ENCODE results near the gene FOXL1. TPM values are rescaled to one million over a fixed set of nuclear protein-coding genes. Genes with fewer than 3 reads are reported as not detected.

FOXL1 gene
- total RNA-seq, 2 experiments from 2014 or later: not detected

DNA sequence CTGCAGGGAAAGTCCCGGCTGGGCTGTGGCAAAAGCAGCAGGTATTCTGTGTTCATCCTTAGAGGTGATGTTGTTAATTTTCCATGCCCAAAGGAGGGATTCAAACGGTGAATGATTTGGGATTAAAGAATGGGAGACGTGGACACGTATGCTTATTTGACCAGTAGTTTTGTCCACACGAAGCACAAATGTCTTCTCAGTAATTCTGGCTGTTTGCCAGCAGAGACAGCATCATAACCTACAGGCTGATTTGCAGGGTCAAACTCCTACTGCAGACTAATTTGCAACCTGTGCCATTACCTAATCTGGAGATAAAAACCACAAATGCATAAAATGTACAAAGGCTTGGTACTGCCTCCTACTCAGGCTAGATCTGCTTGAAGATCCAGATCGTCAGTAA lies 37.5 kb upstream of the FOXL1 start:
- no peak overlapping the region for H3K27ac ChIP-seq (ENCODE audit: low read depth in 1 of 2, low read length in 2 of 2)
- H3K4me1 ChIP-seq (ENCODE audit: insufficient read depth, low read length): no peaks in the 10 kb centered on the region
- ATAC-seq (ENCODE audit: poor library complexity) (no peak), DNase-seq (no peak)
- ChIA-PET POLR2A (no interaction called here), CTCF (no interaction called here)
- Mint-ChIP-seq H3K27me3 (no peaks in the 10 kb centered on the region), H3K9me3 (no peaks in the 10 kb centered on the region), H3K27ac (no peak overlapping the region), H3K4me1 (ENCODE audit: low read depth) (peaks cover 7% of the 10 kb centered on the region), H3K36me3 (ENCODE audit: low read depth) (peaks cover 94% of the 10 kb centered on the region), H3K4me3 (no peak overlapping the region)
- H3K4me3 ChIP-seq (ENCODE audit: low read length): no peak overlapping the region
- peaks cover 62% of the 10 kb centered on the region for H3K36me3 ChIP-seq (ENCODE audit: insufficient read depth, low read length)
- intact Hi-C loops (cut with DNase I, micrococcal nuclease): no loop called here
- no peaks in the 10 kb centered on the region for H3K9me3 ChIP-seq (ENCODE audit: control insufficient read depth in 1 of 2, insufficient read depth in 1 of 2, low read length in 2 of 2)
- H3K27me3 ChIP-seq (ENCODE audit: control insufficient read depth in 1 of 2, insufficient read depth in 2 of 2, low read length in 2 of 2): no peaks in the 10 kb centered on the region
- no peak for TF ChIP-seq CTCF (IDR thresholded peaks at IDR 0.05)

DNA sequence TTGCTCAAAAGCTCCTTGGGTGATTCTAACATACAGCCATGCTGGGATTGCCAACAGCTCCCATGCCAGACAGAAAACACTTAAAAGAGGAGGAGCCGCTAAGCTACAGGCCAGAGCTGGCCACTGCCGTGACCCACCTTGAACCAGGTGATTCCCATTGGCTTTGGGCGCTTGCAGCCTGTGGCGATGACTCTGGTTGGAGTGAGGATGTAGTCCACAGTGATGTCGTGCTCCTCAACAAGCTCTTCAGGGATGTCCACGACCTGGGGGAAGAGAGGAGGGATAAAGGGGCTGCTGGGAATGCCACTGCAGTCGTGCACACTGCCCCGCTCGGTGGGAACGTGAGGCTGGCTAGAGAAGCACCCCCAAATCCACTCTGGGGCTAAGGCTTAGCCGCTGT lies 36.8 kb upstream of the FOXL1 start:
- CTCF ChIA-PET: no interaction called here
- POLR2A ChIA-PET: no interaction called here

GRCh38 chr16:86542756-86543750 lies 35.3 kb upstream of the FOXL1 start:
- no peak for ATAC-seq (ENCODE audit: poor library complexity)
- Mint-ChIP-seq H3K4me1 (ENCODE audit: low read depth) (peaks cover 7% of the 10 kb centered on the region), H3K9me3 (no peaks in the 10 kb centered on the region), H3K4me3 (no peak overlapping the region), H3K27ac (no peak overlapping the region), H3K36me3 (ENCODE audit: low read depth) (peaks cover 93% of the 10 kb centered on the region), H3K27me3 (no peaks in the 10 kb centered on the region)
- no peaks in the 10 kb centered on the region for H3K9me3 ChIP-seq (ENCODE audit: control insufficient read depth in 1 of 2, insufficient read depth in 1 of 2, low read length in 2 of 2)
- H3K4me1 ChIP-seq (ENCODE audit: insufficient read depth, low read length): no peaks in the 10 kb centered on the region
- no peak overlapping the region for H3K4me3 ChIP-seq (ENCODE audit: low read length)
- H3K36me3 ChIP-seq (ENCODE audit: insufficient read depth, low read length): peaks cover 67% of the 10 kb centered on the region
- no peaks in the 10 kb centered on the region for H3K27me3 ChIP-seq (ENCODE audit: control insufficient read depth in 1 of 2, insufficient read depth in 2 of 2, low read length in 2 of 2)
- H3K27ac ChIP-seq (ENCODE audit: low read depth in 1 of 2, low read length in 2 of 2): no peak overlapping the region
- intact Hi-C loops (cut with DNase I, micrococcal nuclease): no loop called here
- POLR2A ChIA-PET: no interaction called here
- no peak for DNase-seq
- CTCF ChIA-PET: no interaction called here
- no peak for TF ChIP-seq CTCF (IDR thresholded peaks at IDR 0.05)

More for the DNA sequence above, 36.8 kb upstream of the FOXL1 start:
- H3K4me3 ChIP-seq (ENCODE audit: low read length): no peak overlapping the region
- no peak for ATAC-seq (ENCODE audit: poor library complexity)
- H3K9me3 ChIP-seq (ENCODE audit: control insufficient read depth in 1 of 2, insufficient read depth in 1 of 2, low read length in 2 of 2): no peaks in the 10 kb centered on the region
- no peak for TF ChIP-seq CTCF (IDR thresholded peaks at IDR 0.05)
- H3K4me1 ChIP-seq (ENCODE audit: insufficient read depth, low read length): no peaks in the 10 kb centered on the region
- DNase-seq: no peak
- Mint-ChIP-seq H3K27ac (no peak overlapping the region), H3K4me3 (no peak overlapping the region), H3K36me3 (ENCODE audit: low read depth) (peaks cover 93% of the 10 kb centered on the region), H3K4me1 (ENCODE audit: low read depth) (peaks cover 7% of the 10 kb centered on the region), H3K27me3 (no peaks in the 10 kb centered on the region), H3K9me3 (no peaks in the 10 kb centered on the region)
- intact Hi-C loops (cut with DNase I, micrococcal nuclease): no loop called here
- peaks cover 63% of the 10 kb centered on the region for H3K36me3 ChIP-seq (ENCODE audit: insufficient read depth, low read length)
- no peaks in the 10 kb centered on the region for H3K27me3 ChIP-seq (ENCODE audit: control insufficient read depth in 1 of 2, insufficient read depth in 2 of 2, low read length in 2 of 2)
- H3K27ac ChIP-seq (ENCODE audit: low read depth in 1 of 2, low read length in 2 of 2): no peak overlapping the region
